Measurements from ENCODE around the gene AKR1C2. TPM values are rescaled to one million over a fixed set of nuclear protein-coding genes. Genes with fewer than 3 reads are reported as not detected.
"Not testable (repeated sequence)": the region's sequence is repeated elsewhere in the genome, so short reads cannot be mapped to it uniquely, and the experiment has no call there.

Gene AKR1C2
- total RNA-seq, 1 donor from 2014 or later, result not detected

GRCh38 chr10:4972369-4973142, 31.1 kb downstream of the AKR1C2 start:
- intact Hi-C loops (cut with micrococcal nuclease); H3K4me3 Mint-ChIP-seq; ATAC-seq (ENCODE audit: low read depth); H3K27ac Mint-ChIP-seq; DNase-seq; H3K27me3 Mint-ChIP-seq; POLR2A ChIA-PET; H3K4me1 Mint-ChIP-seq; H3K9me3 Mint-ChIP-seq; CTCF ChIA-PET; H3K36me3 Mint-ChIP-seq (ENCODE audit: low read depth): not testable (repeated sequence)

GRCh38 chr10:4970362-4970761, 33.3 kb downstream of the AKR1C2 start:
- POLR2A ChIA-PET; H3K27me3 Mint-ChIP-seq; intact Hi-C loops (cut with micrococcal nuclease); ATAC-seq (ENCODE audit: low read depth); H3K4me1 Mint-ChIP-seq; CTCF ChIA-PET; H3K27ac Mint-ChIP-seq; H3K9me3 Mint-ChIP-seq; H3K36me3 Mint-ChIP-seq (ENCODE audit: low read depth); DNase-seq; H3K4me3 Mint-ChIP-seq: not testable (repeated sequence)

- H3K4me1 Mint-ChIP-seq; DNase-seq; H3K27ac Mint-ChIP-seq; CTCF ChIA-PET; H3K4me3 Mint-ChIP-seq; H3K27me3 Mint-ChIP-seq; H3K36me3 Mint-ChIP-seq (ENCODE audit: low read depth); H3K9me3 Mint-ChIP-seq; POLR2A ChIA-PET; intact Hi-C loops (cut with micrococcal nuclease); ATAC-seq (ENCODE audit: low read depth): not testable (repeated sequence)
Observed at GRCh38 chr10:4969289-4969688, 34.4 kb downstream of the AKR1C2 start.

GRCh38 chr10:4967189-4967588, 36.5 kb downstream of the AKR1C2 start:
- intact Hi-C loops (cut with micrococcal nuclease); H3K9me3 Mint-ChIP-seq; H3K27ac Mint-ChIP-seq; H3K4me3 Mint-ChIP-seq; DNase-seq; ATAC-seq (ENCODE audit: low read depth); H3K36me3 Mint-ChIP-seq (ENCODE audit: low read depth); H3K4me1 Mint-ChIP-seq; POLR2A ChIA-PET; CTCF ChIA-PET; H3K27me3 Mint-ChIP-seq: not testable (repeated sequence)

- H3K27ac Mint-ChIP-seq; intact Hi-C loops (cut with micrococcal nuclease); ATAC-seq (ENCODE audit: low read depth); CTCF ChIA-PET; H3K27me3 Mint-ChIP-seq; H3K9me3 Mint-ChIP-seq; H3K4me1 Mint-ChIP-seq; DNase-seq; H3K4me3 Mint-ChIP-seq; H3K36me3 Mint-ChIP-seq (ENCODE audit: low read depth); POLR2A ChIA-PET: not testable (repeated sequence)
Observed at GRCh38 chr10:4965763-4966162, 37.9 kb downstream of the AKR1C2 start.

GRCh38 chr10:4963815-4964154, 39.9 kb downstream of the AKR1C2 start:
- H3K9me3 Mint-ChIP-seq; H3K27me3 Mint-ChIP-seq; DNase-seq; CTCF ChIA-PET; H3K4me3 Mint-ChIP-seq; H3K36me3 Mint-ChIP-seq (ENCODE audit: low read depth); intact Hi-C loops (cut with micrococcal nuclease); H3K4me1 Mint-ChIP-seq; H3K27ac Mint-ChIP-seq; POLR2A ChIA-PET; ATAC-seq (ENCODE audit: low read depth): not testable (repeated sequence)

- H3K9me3 Mint-ChIP-seq; ATAC-seq (ENCODE audit: low read depth); POLR2A ChIA-PET: not testable (repeated sequence)
Observed at GRCh38 chr10:4962876-4963814, 40.5 kb downstream of the AKR1C2 start, which contains the start of gene AKR1C1. AKR1C1 (plus strand) TSS chr10:4963415; CDS start chr10:4963445, 30 bp downstream.

GRCh38 chr10:4962308-4962707, 41.3 kb downstream of the AKR1C2 start:
- CTCF ChIA-PET; H3K27ac Mint-ChIP-seq; ATAC-seq (ENCODE audit: low read depth); H3K4me3 Mint-ChIP-seq; H3K9me3 Mint-ChIP-seq; intact Hi-C loops (cut with micrococcal nuclease); H3K4me1 Mint-ChIP-seq; DNase-seq; POLR2A ChIA-PET; H3K36me3 Mint-ChIP-seq (ENCODE audit: low read depth); H3K27me3 Mint-ChIP-seq: not testable (repeated sequence)

More at GRCh38 chr10:4962876-4963814, 40.5 kb downstream of the AKR1C2 start, which contains the start of gene AKR1C1:
- intact Hi-C loops (cut with micrococcal nuclease); H3K36me3 Mint-ChIP-seq (ENCODE audit: low read depth); H3K27ac Mint-ChIP-seq; H3K27me3 Mint-ChIP-seq; CTCF ChIA-PET; H3K4me1 Mint-ChIP-seq; DNase-seq; H3K4me3 Mint-ChIP-seq: not testable (repeated sequence)

GRCh38 chr10:4961558-4961957, 42.1 kb downstream of the AKR1C2 start:
- CTCF ChIA-PET; H3K9me3 Mint-ChIP-seq; H3K27ac Mint-ChIP-seq; H3K4me3 Mint-ChIP-seq; H3K36me3 Mint-ChIP-seq (ENCODE audit: low read depth); DNase-seq; POLR2A ChIA-PET; intact Hi-C loops (cut with micrococcal nuclease); H3K27me3 Mint-ChIP-seq; ATAC-seq (ENCODE audit: low read depth); H3K4me1 Mint-ChIP-seq: not testable (repeated sequence)

GRCh38 chr10:4956955-4957645, 46.6 kb downstream of the AKR1C2 start:
- CTCF ChIA-PET; intact Hi-C loops (cut with micrococcal nuclease); DNase-seq; H3K4me3 Mint-ChIP-seq; H3K4me1 Mint-ChIP-seq; H3K36me3 Mint-ChIP-seq (ENCODE audit: low read depth); H3K27ac Mint-ChIP-seq; H3K9me3 Mint-ChIP-seq; H3K27me3 Mint-ChIP-seq; POLR2A ChIA-PET; ATAC-seq (ENCODE audit: low read depth): not testable (repeated sequence)

- H3K4me3 Mint-ChIP-seq; H3K9me3 Mint-ChIP-seq; intact Hi-C loops (cut with micrococcal nuclease); H3K36me3 Mint-ChIP-seq (ENCODE audit: low read depth); CTCF ChIA-PET; H3K4me1 Mint-ChIP-seq; H3K27me3 Mint-ChIP-seq; POLR2A ChIA-PET; H3K27ac Mint-ChIP-seq; ATAC-seq (ENCODE audit: low read depth); DNase-seq: not testable (repeated sequence)
Observed at GRCh38 chr10:4956088-4956487, 47.6 kb downstream of the AKR1C2 start.
